8988T (cell line): ENCODE results near the gene ALDOA.
"Not testable (repeated sequence)": the region's sequence is repeated elsewhere in the genome, so short reads cannot be mapped to it uniquely, and the experiment has no call there.

Experiments used
- DNase-seq: peaks from one replicate; pipeline ENCODE4 v3.0.0; 2011

Gene ALDOA

GRCh38 chr16:30092373-30093010 lies 26.9 kb downstream of the ALDOA start:
- DNase-seq: peak; percentile 92

DNA sequence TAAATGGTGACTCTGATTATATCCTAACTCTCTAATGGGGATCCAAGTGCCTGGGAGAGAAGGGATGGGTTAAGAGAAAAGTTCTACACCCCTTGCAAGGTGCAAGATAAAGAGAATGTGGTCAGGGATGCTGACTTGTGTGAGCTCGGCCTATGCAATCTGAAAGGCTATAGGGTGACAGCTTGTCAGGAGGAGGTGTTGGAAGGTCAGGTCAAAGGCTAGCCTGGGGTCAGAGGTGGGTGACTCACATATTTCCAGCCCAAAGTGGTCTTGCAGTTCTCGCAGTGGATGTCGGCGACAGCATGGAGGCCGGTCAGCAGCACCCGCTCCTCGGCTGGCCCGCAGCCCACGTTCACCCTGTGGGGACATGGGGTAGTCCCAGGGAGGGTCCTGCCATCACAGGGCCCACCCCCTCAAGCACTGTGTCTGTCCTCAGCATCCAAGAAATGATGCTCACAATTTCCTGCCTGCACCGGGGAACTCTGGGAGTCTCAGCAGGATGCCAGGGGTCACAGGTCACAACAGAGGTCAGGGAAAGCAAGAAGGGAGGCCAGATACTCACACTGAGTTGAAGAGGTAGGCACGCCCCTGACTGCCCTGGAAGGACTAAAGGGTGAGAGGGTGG lies 29.1 kb downstream of the ALDOA start:
- DNase-seq: no peak

GRCh38 chr16:30095166-30096078 lies 29.9 kb downstream of the ALDOA start:
- DNase-seq: no peak

DNA sequence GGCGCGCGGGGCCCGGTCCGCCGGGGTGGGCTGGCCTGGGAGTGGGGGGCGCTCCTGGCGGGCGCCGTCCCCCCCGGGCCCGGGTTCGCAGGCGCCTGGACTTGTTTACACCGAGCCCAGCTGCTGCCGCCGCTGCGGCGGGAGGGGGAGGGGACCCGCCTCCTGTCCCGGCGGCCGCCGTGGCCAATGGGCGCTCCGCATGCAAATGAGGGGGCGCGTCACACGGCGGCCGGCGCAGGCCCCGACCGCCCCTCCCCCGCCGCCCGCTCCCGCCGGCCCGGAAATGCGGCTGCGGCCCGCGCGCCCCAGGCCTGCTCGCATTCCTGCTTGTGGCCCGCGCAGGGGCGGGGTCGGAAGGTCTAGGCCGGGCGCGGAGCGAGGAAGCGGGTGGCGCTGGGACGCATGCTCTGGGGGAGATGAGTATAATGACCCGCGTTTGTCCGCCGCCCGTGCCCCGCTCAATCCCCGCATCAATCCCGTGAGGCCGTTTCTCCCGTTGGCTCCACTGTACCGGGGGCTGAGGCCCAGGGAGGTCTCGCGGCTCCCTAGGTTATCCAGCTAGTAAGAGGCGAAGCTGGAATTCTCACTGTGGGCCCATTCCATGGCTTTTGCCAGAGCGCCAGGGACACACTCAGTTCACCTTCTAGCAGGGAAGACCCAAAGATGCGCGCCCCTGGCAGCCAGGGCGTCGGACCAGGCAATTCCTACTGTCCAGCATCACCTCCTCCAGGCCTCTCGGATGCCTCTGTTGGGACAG lies 30.7 kb downstream of the ALDOA start, which contains the start of gene YPEL3:
YPEL3 (minus strand) TSS at position 109 of the 757 bp plus-strand sequence. CDS start 731 bp downstream, outside the sequence.
- DNase-seq: peak; percentile 95

- DNase-seq: no peak
Measured at GRCh38 chr16:30096862-30097563, 31.5 kb downstream of the ALDOA start.

DNA sequence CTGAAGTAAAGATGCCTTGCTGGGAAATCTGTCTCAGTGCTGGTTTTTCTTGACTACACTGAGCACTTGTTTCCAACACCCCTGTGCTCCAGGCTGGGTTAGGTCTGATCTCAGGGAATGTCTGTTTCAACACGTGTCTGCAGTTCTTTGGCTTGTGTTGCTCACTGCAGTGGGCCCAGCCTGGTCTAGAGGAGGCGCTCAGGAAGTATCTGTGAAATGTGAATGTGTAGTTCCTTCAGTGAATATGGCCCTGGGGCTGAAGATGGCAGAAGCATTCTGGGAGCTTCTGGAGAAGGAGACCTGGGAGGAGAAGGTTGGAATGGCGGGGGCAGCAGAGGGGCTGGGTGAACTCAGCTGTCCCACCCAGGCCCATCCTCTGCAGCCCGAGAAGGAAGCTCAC lies 38.5 kb downstream of the ALDOA start:
- DNase-seq: no peak

- no peak for DNase-seq
Measured at GRCh38 chr16:30104492-30104891, 38.9 kb downstream of the ALDOA start.

DNA sequence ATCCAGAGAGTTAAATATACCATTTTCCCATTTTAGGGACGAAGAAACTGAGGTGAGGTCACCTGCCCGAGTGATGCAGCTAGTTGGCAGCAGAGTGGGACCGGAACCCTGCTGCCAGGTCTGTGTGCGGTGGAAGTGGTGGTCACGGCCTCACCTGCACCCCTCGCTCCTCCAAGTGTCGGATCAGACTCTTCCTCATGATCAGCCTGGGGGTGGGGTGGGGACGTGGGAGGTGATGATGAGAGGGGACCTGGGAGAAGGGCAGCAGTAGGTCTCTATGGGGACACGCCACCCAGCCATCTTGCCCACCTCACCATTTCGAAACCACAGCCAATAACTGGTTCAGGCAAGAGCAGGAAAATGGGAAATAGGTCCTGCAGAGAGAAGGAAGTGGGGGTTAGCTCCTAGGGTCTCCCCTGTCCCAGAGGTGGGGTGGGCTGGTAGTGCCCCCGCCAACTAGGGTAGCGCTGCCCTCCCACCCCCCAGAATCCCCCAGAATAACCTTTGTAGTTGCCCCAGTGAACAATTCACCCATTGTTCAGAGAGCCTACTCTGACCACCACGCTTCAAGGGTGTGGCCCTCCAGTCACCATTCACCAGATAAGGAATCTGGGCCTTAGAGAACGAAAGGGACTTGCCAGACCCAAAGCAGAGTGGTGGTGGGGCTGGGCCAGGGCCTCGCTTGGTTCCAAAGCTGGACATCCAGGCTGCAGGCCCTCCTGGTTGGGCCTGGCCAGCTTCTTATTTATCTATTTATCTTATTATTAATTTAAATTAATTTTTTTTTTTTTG lies 42.7 kb downstream of the ALDOA start:
- no peak for DNase-seq

- no peak for DNase-seq
Measured at GRCh38 chr16:30110661-30111060, 45.1 kb downstream of the ALDOA start.

DNA sequence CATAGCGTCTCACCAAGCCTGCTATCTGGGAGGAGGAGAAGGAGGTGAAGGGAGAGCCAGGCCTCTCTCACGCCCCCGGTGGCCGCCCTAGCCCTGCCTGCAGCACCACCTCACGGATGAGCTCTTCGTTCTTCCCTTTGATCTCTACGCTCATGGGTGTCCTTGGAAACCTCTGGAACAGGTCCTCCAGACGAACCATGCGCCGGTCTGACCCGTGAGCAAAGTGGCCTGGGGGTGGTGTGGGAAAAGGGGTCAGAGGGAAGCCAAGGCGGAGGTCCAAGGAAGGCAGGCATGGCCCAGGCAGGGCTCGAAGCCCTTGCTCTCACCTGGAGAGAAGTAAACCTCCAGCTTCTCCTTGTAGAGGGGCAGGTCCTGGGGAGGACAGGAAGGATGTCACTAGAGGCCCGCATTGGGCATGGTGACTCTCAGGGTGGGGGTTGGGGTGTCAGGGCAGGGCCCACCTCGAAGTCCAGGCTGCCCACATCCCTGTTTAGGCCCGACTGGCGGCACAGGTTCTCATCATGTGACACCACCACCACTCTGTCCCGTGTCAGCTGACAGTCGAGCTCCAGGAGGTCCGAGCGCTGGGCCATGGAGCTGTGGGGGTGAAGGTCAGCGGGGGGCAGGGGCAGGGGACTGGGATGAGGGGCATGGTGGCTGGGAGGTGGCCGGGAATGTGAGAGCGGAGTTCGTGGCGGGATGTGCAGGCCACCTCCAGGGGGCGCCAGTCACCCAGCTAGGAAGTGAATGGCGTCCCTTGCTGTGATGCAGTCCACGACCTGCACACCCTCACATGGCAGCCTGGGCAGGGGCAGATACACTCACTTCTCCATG lies 46.9 kb downstream of the ALDOA start:
- DNase-seq: peak; percentile 75

DNA sequence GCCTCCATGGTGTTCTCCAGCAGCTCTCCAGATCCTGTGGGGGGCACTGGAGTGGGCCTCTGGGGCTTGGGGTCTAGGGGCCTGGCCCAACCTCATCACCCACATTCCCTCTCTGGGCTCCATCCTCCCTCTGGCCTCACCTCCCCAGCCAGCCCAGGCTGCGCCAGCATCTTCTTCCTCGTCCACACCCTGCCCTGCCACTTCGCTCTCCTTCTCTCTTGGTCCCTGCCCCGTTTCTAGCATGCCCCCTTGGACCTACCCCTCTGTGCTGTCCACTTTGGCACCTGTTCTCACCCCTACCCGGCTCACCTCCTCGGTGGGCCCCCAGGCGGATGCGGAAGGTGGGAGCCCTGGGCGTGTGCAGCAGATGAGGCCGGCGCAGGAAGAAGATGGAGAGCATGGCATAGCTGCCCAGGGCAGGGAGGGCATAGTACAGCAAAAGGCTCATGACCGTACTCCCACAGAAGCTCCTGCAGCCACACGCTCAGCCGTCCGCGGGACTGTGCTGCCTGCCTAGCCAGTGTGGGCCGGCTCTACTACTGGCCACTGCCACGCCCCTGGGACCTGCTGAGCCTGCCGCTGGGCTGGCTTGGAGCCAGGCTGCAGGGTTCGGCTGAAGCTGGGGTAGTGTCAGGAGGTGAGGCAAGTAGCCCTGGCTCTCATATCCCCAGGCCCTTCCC lies 47.6 kb downstream of the ALDOA start, which contains the start of gene GDPD3:
GDPD3 (minus strand) TSS at position 507 of the 680 bp plus-strand sequence; CDS start at position 448, 59 bp downstream.
- DNase-seq: no peak

- no peak for DNase-seq
Measured at GRCh38 chr16:30113711-30114333, 48.3 kb downstream of the ALDOA start.

GRCh38 chr16:30114411-30114810 lies 48.9 kb downstream of the ALDOA start:
- DNase-seq: no peak

- not testable (repeated sequence) for DNase-seq
Measured at GRCh38 chr16:30114833-30115232, 49.3 kb downstream of the ALDOA start.

GRCh38 chr16:30115238-30115637 lies 49.7 kb downstream of the ALDOA start:
- no peak for DNase-seq

- no peak for DNase-seq
Measured at GRCh38 chr16:30116291-30117207, 51.0 kb downstream of the ALDOA start.

GRCh38 chr16:30117768-30118167 lies 52.2 kb downstream of the ALDOA start:
- DNase-seq: no peak

DNA sequence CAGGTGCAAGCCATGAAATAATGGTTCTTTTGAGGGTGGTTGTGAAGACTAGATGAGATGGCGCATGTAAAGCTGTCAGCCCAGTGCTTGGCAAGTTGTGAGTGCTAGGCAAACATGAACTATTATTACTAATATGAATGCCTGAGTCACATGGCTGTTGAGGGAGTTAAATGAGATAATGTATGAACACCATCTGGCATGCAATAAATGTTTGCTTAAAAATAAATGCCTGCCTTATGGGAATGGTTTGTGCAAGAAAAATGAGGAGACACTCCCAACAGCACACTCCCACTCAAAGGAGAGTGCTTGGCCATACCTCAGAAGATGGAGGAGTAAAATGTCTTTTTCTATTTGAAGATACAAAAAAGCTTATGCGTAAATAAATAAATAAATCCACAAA lies 53.9 kb downstream of the ALDOA start:
- no peak for DNase-seq
